ENCODE measurements around the gene FCER1G.

- no peak for TF ChIP-seq CTCF (IDR thresholded peaks at IDR 0.05)
- no peak for TF ChIP-seq POLR2A (IDR thresholded peaks at IDR 0.05)
- peak in 3 of 4 donors; percentile 15 to 38 (median 25) for TF ChIP-seq POLR2AphosphoS5 (IDR thresholded peaks at IDR 0.05)
Observed at GRCh38 chr1:161196521-161197451, 18.3 kb upstream of the FCER1G start.

Measured in sigmoid colon (tissue), 4 donors.